Mammary epithelial cell (primary cell): ENCODE data around the gene ALKBH3.

Source experiments
- EZH2 ChIP-seq: IDR thresholded peaks from 2 replicates; pipeline ENCODE4 v1.6.1; 2012; ENCODE audit warnings: low read length, inconsistent platforms, borderline replicate concordance
- TF ChIP-seq, protein P1 (sequence below), 2 donors: IDR thresholded peaks in 1 of 2; conservative IDR thresholded peaks in 1 of 2; 2 replicates each; pipeline ENCODE4 v1.5.1; 2011 to 2012; ENCODE audit warnings: inconsistent platforms in 2 of 2, low read length in 2 of 2, mild to moderate bottlenecking in 2 of 2, control low read depth in 1 of 2, low read depth in 1 of 2; ENCODE audit not compliant: insufficient read depth in 1 of 2; ENCODE audit errors: extremely low read depth in 1 of 2

DNA sequence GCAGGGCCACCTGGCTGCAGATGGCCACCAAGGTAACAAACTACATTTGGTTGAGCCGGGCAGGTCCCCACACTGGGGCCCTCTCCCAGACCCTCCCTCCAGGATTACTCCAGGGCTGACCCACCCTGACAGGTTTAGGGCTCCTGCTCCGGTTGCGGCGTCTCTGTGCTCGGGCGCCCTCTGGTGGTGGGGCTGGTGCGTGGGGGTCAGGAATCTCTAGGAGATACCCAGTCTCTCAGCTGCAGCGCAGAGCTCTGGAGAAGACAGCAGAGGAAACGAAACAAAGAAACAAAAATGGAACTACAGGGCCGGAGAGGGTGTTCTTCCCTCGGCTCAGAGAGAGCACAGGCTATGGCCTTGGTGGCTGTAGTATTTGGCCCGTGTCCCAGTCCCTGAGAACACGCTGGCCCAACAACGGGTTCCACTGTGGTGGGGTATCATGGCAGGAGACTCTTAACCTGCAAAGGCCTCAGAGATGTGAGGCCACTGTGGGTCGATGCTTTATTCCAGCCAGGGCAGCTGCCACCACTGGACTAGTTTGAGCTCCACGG is 64.2 kb downstream of the ALKBH3 start:
- TF ChIP-seq, protein P1, sequence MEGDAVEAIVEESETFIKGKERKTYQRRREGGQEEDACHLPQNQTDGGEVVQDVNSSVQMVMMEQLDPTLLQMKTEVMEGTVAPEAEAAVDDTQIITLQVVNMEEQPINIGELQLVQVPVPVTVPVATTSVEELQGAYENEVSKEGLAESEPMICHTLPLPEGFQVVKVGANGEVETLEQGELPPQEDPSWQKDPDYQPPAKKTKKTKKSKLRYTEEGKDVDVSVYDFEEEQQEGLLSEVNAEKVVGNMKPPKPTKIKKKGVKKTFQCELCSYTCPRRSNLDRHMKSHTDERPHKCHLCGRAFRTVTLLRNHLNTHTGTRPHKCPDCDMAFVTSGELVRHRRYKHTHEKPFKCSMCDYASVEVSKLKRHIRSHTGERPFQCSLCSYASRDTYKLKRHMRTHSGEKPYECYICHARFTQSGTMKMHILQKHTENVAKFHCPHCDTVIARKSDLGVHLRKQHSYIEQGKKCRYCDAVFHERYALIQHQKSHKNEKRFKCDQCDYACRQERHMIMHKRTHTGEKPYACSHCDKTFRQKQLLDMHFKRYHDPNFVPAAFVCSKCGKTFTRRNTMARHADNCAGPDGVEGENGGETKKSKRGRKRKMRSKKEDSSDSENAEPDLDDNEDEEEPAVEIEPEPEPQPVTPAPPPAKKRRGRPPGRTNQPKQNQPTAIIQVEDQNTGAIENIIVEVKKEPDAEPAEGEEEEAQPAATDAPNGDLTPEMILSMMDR (conservative IDR thresholded peaks at IDR 0.05 in 1 of 2, IDR thresholded peaks at IDR 0.05 in 1 of 2; ENCODE audit: extremely low read depth in 1 of 2, insufficient read depth in 1 of 2, low read depth in 1 of 2, low read length in 2 of 2) = peak; percentile 57 to 96
- no peak for TF ChIP-seq EZH2
